ENCODE measurements around the gene PIK3C3.

GRCh38 chr18:42078711-42079110, 123.7 kb downstream of the PIK3C3 start:
- TF ChIP-seq CTCF (tag by site-specific recombination; IDR thresholded peaks at IDR 0.05) (no peak), ZNF548 (tag by site-specific recombination; IDR thresholded peaks at IDR 0.05) (no peak), ZNF302 (tag by site-specific recombination; IDR thresholded peaks at IDR 0.05; ENCODE audit: low read depth) (no peak), ZNF792 (tag by site-specific recombination; IDR thresholded peaks at IDR 0.05) (no peak), GLIS2 (tag by site-specific recombination; IDR thresholded peaks at IDR 0.05) (no peak), ZBTB26 (tag by site-specific recombination; optimal IDR thresholded peaks at IDR 0.05) (no peak), ZNF660 (tag by site-specific recombination; IDR thresholded peaks at IDR 0.05) (no peak), ZNF76 (tag by site-specific recombination; IDR thresholded peaks at IDR 0.05; ENCODE audit: borderline replicate concordance, low read depth) (no peak), ZNF664 (tag by site-specific recombination; IDR thresholded peaks at IDR 0.05) (no peak)
